Stomach (tissue), 4 donors: ENCODE results near the gene DBN1.

ENCODE experiments used
- CTCF ChIP-seq, 7 experiments: fragments of 450-650 bp in 4 of 7; fragments of 200-600 bp in 3 of 7; sonication (generic) in 3 of 7; IDR thresholded peaks; one replicate each; pipeline ENCODE4 v1.5.1; 2016 to 2019; ENCODE audit warnings: antibody characterized with exemption in 7 of 7, control low read depth in 2 of 7, mild to moderate bottlenecking in 1 of 7
- EP300 ChIP-seq: sonication (generic); formaldehyde crosslinking; IDR thresholded peaks from one replicate; pipeline ENCODE4 v1.6.1; 2017; ENCODE audit warnings: antibody characterized with exemption
- POLR2A ChIP-seq, 4 donors: fragments of 450-650 bp; IDR thresholded peaks; one replicate each; pipeline ENCODE4 v1.6.1; 2016; ENCODE audit warnings: antibody characterized with exemption in 4 of 4, control low read depth in 2 of 4, mild to moderate bottlenecking in 1 of 4, moderate library complexity in 1 of 4
- POLR2AphosphoS5 ChIP-seq, 3 donors: sonication (generic); formaldehyde crosslinking; IDR thresholded peaks; one replicate each; pipeline ENCODE4 v1.6.1; 2016; ENCODE audit warnings: antibody characterized with exemption in 3 of 3

GRCh38 chr5:177511181-177511580 is 37.7 kb upstream of the DBN1 start:
- no peak for TF ChIP-seq CTCF (IDR thresholded peaks at IDR 0.05)
- no peak for TF ChIP-seq POLR2A (IDR thresholded peaks at IDR 0.05)
- TF ChIP-seq EP300: no peak
- no peak for TF ChIP-seq POLR2AphosphoS5 (IDR thresholded peaks at IDR 0.05)
